Activated T-helper 1 cell treated with anti-CD3 and anti-CD28 coated beads, Interleukin-12 subunit alpha, Interleukin-12 subunit beta, Interleukin-2, Interleukin-4 antibody, amounts not matched to agents 30 ng/mL and 10 ng/mL and 1 ng/mL, durations not matched to agents 14 hours and 24 hours and 36 hours (primary cell): Measurements from ENCODE around the gene EHMT1. TPM values are rescaled to one million over a fixed set of nuclear protein-coding genes. Genes with fewer than 3 reads are reported as not detected.
A peak's percentile ranks its signal among the peaks of the same experiment; 100 is the strongest.

Experiments
- DNase-seq: peaks from one replicate; pipeline ENCODE4 v3.0.0; 2021; ENCODE audit warnings: low spot score
- H3K27ac Mint-ChIP-seq: one replicate; pipeline ENCODE4 v1.8.0; 2021; ENCODE audit warnings: mild to moderate bottlenecking, mixed read lengths
- H3K27me3 Mint-ChIP-seq: one replicate; pipeline ENCODE4 v1.8.0; 2022; ENCODE audit warnings: mild to moderate bottlenecking, moderate library complexity, mixed read lengths; ENCODE audit not compliant: insufficient read depth
- H3K36me3 Mint-ChIP-seq: one replicate; pipeline ENCODE4 v1.8.0; 2021; ENCODE audit warnings: low read depth, mixed read lengths
- H3K4me1 Mint-ChIP-seq: one replicate; pipeline ENCODE4 v1.8.0; 2021; ENCODE audit warnings: low read depth, mixed read lengths
- H3K4me3 Mint-ChIP-seq: one replicate; pipeline ENCODE4 v1.8.0; 2021; ENCODE audit warnings: mild to moderate bottlenecking, moderate library complexity, mixed read lengths
- H3K9me3 Mint-ChIP-seq: one replicate; pipeline ENCODE4 v1.8.0; 2021; ENCODE audit warnings: mixed read lengths
- intact Hi-C: fragments of 100-400 bp; cut with micrococcal nuclease; formaldehyde crosslinking; loops from one replicate; pipeline ENCODE4 v1.15.1; 2024
- total RNA-seq: library from RNA; stranded (reverse); gene quantifications from 2 replicates; pipeline ENCODE4 v1.2.3, GENCODE V29; 2022

EHMT1 gene
- total RNA-seq, 1 donor from 2014 or later, result 97.0 TPM

DNA sequence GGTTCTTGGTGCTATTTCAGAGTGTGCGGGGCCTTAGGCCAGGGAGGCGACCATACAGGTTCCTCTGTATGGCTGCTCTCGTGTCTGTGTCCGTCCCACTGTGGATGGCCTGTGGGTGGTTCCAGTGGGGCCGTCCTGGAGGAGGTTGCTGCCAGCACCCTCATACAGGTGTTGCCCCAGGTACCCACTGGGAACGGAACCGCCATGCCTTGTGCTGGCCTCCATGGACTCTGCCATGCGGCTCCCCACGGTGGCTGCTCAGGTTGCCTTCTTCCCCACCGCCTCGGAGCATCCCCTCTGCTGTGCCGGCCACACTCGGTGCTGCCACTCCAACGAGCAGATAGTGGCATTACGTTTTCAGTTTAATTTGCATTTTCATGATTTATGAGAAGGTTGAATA, 129.5 kb downstream of the EHMT1 start:
- intact Hi-C loops, result no loop called here
- Mint-ChIP-seq H3K36me3 (peaks cover 39% of the 10 kb centered on the region), H3K27me3 (no peaks in the 10 kb centered on the region), H3K4me3 (no peak overlapping the region), H3K27ac (peak overlapping the region; percentile 40), H3K4me1 (peaks cover 13% of the 10 kb centered on the region), H3K9me3 (no peaks in the 10 kb centered on the region)
- DNase-seq, result no peak

GRCh38 chr9:137748741-137749140, 129.9 kb downstream of the EHMT1 start:
- no peak for DNase-seq
- peaks cover 13% of the 10 kb centered on the region for H3K4me1 Mint-ChIP-seq
- H3K27ac Mint-ChIP-seq, result no peak overlapping the region
- H3K9me3 Mint-ChIP-seq, result peaks cover 2% of the 10 kb centered on the region
- H3K27me3 Mint-ChIP-seq, result no peaks in the 10 kb centered on the region
- H3K4me3 Mint-ChIP-seq, result no peak overlapping the region
- H3K36me3 Mint-ChIP-seq, result peaks cover 41% of the 10 kb centered on the region
- intact Hi-C loops, result no loop called here

- Mint-ChIP-seq H3K27me3 (no peaks in the 10 kb centered on the region), H3K36me3 (peaks cover 44% of the 10 kb centered on the region), H3K4me3 (no peak overlapping the region), H3K9me3 (peaks cover 5% of the 10 kb centered on the region), H3K27ac (no peak overlapping the region), H3K4me1 (peaks cover 13% of the 10 kb centered on the region)
- intact Hi-C loops, result no loop called here
- DNase-seq, result no peak
Measured at GRCh38 chr9:137749511-137749910, 130.7 kb downstream of the EHMT1 start.

- Mint-ChIP-seq H3K27ac (no peak overlapping the region), H3K9me3 (peaks cover 5% of the 10 kb centered on the region), H3K4me3 (no peak overlapping the region), H3K27me3 (no peaks in the 10 kb centered on the region), H3K36me3 (peaks cover 44% of the 10 kb centered on the region), H3K4me1 (peaks cover 8% of the 10 kb centered on the region)
- intact Hi-C loops, result no loop called here
- no peak for DNase-seq
Measured at GRCh38 chr9:137750007-137750406, 131.2 kb downstream of the EHMT1 start.

DNA sequence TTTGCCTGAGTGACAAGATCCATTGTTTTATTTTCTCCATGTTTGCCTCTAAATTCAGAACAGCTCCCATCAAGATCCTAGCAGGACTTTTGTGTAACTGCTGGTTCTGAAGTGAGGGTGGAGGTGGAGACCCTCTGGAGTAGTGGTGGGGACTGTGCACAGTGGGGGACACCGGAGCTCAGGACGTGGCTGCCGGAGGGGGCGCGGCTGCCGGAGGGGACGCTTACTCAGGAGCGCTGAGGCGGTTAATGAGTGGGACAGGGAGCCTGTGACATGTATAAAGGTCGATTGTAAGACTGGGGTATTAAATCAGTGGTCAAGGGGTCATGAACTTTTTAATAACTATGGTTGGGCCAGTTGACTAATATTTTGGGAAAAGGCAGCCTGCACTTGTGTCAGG, 131.8 kb downstream of the EHMT1 start:
- no peak for DNase-seq
- Mint-ChIP-seq H3K36me3 (peaks cover 50% of the 10 kb centered on the region), H3K27me3 (no peaks in the 10 kb centered on the region), H3K4me1 (peaks cover 6% of the 10 kb centered on the region), H3K4me3 (no peak overlapping the region), H3K27ac (no peak overlapping the region), H3K9me3 (peaks cover 11% of the 10 kb centered on the region)
- intact Hi-C loops, result no loop called here

DNA sequence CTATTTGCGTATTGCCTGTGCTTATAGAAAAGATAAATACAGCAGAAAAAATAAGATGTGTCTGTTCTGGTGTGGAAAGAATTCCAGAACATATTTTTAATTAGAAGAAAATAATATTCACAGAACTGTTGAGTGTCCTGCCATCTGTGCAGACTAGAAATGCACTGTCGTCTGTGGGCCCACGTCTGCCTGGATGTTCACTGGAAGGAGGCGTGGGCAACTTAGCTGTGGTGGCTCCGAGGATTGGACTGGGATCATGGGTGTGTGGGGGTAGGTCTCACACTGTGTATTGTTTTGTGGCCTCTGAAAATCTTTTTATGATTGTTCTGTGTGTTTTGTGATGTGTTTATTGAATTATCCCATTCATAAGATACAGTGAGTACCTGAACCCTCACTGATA, 132.8 kb downstream of the EHMT1 start:
- Mint-ChIP-seq H3K27ac (no peak overlapping the region), H3K9me3 (peaks cover 20% of the 10 kb centered on the region), H3K27me3 (no peaks in the 10 kb centered on the region), H3K4me1 (peaks cover 6% of the 10 kb centered on the region), H3K4me3 (no peak overlapping the region), H3K36me3 (peaks cover 60% of the 10 kb centered on the region)
- no peak for DNase-seq
- intact Hi-C loops, result no loop called here

- Mint-ChIP-seq H3K36me3 (peaks cover 59% of the 10 kb centered on the region), H3K4me3 (no peak overlapping the region), H3K9me3 (peaks cover 20% of the 10 kb centered on the region), H3K27me3 (no peaks in the 10 kb centered on the region), H3K4me1 (peaks cover 13% of the 10 kb centered on the region), H3K27ac (no peak overlapping the region)
- no peak for DNase-seq
- intact Hi-C loops, result no loop called here
Measured at GRCh38 chr9:137752426-137752825, 133.6 kb downstream of the EHMT1 start.

DNA sequence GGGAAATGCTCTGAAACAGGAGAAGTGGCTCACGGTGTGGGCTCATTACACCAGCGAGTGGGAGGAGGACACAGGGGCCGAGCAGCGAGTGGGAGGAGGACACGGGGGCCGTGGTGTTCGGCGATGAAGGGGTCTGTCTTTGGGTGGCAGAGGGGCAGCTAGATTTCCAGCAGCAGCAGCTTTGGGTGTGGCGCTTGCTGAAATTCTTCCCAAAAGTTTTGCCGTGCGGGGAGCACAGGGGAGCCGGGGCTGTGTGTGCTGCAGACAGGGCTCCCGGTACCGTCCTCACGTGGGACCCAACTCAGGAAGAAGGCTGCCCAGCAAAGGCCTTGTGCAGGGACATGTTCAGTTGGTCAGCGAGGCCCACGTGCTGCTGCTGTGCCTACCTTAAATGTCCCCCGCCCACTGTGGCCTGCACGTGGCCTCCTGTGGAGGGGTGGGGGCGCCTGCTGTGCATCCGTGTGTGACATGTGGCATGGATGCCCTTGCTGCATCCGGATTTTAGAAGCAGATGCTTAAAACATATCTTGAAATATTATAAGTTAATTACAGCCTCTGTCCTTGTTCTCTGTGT, 134.5 kb downstream of the EHMT1 start:
- Mint-ChIP-seq H3K36me3 (peaks cover 65% of the 10 kb centered on the region), H3K4me3 (no peak overlapping the region), H3K27ac (no peak overlapping the region), H3K27me3 (no peaks in the 10 kb centered on the region), H3K9me3 (peaks cover 20% of the 10 kb centered on the region), H3K4me1 (peaks cover 22% of the 10 kb centered on the region)
- intact Hi-C loops, result no loop called here
- no peak for DNase-seq

DNA sequence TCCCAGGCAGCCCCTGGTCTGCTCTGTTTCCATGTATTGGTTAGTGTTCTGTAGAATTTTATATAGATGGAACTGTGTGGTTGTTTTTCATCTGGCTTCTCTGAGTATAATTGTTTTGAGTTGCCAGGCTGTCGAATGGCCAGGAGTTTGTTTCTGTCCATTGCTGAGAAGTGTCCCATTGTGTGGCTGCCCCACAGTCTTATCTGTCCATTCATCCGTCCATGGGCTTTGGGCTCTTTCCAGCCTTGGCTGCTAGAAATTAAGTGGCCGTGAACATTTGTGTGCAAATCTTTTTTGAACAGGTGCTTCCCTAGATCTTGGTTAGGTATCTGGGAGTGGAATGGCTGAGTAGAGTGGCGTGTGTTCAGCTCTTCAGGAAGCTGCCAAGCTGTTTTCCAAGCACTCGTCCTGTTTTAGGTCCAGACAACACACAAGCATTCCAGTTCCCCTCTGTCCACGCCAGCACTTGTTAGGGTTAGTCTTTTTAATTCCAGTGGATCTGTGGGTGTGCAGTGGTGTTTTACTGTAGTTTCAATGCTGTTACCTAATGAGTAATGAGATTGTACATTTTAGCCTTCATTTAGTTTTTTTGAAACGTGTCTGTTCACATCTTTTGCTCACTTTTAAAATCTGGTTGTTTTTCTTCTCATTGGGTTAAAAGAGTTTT, 136.6 kb downstream of the EHMT1 start:
- DNase-seq, result no peak
- H3K9me3 Mint-ChIP-seq, result peaks cover 20% of the 10 kb centered on the region
- H3K4me3 Mint-ChIP-seq, result no peak overlapping the region
- intact Hi-C loops, result no loop called here
- H3K4me1 Mint-ChIP-seq, result peaks cover 34% of the 10 kb centered on the region
- no peak overlapping the region for H3K27ac Mint-ChIP-seq
- no peaks in the 10 kb centered on the region for H3K27me3 Mint-ChIP-seq
- H3K36me3 Mint-ChIP-seq, result peaks cover 82% of the 10 kb centered on the region

DNA sequence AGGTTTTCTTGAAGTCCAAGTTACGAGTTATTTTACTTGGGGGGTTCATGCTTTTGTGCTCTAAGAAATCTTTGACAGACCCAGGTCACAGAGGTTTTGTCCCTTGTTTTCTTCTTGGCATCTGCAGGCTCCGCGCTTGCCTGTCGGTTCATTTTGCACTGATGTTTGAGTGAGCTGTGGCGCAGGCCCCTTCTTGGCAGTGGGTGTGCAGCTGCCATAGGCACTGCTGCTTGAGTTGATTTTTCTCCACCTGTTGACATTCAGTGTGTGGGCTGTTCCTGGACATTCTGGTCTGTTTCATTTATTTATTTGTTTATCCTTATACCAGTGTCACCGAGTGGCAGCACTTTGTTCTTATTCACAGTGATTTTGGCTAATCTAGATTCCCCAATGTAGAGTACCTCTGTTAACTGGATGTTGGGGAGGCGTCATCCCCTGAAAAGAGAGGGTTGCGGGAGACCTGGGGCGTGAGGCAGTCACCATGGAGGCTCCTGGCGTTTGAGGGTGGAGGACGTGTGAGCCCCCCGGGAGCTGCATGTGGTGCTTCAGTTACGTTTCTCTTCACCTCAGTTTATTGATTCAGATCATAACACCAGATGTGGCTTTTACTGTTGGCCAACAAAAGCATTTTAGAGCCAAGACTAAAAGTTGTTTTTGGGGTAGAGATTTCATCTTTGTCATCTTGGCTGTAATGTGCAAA, 137.4 kb downstream of the EHMT1 start:
- H3K27me3 Mint-ChIP-seq, result no peaks in the 10 kb centered on the region
- H3K4me3 Mint-ChIP-seq, result no peak overlapping the region
- peaks cover 34% of the 10 kb centered on the region for H3K4me1 Mint-ChIP-seq
- intact Hi-C loops, result no loop called here
- H3K36me3 Mint-ChIP-seq, result peaks cover 84% of the 10 kb centered on the region
- H3K27ac Mint-ChIP-seq, result peak overlapping the region; percentile 13
- peaks cover 20% of the 10 kb centered on the region for H3K9me3 Mint-ChIP-seq
- DNase-seq, result no peak

GRCh38 chr9:137757139-137757538, 138.3 kb downstream of the EHMT1 start:
- H3K4me1 Mint-ChIP-seq, result peaks cover 38% of the 10 kb centered on the region
- intact Hi-C loops, result no loop called here
- H3K9me3 Mint-ChIP-seq, result peaks cover 20% of the 10 kb centered on the region
- H3K27ac Mint-ChIP-seq, result no peak overlapping the region
- no peaks in the 10 kb centered on the region for H3K27me3 Mint-ChIP-seq
- H3K36me3 Mint-ChIP-seq, result peaks cover 82% of the 10 kb centered on the region
- H3K4me3 Mint-ChIP-seq, result no peak overlapping the region
- no peak for DNase-seq

- intact Hi-C loops, result no loop called here
- H3K9me3 Mint-ChIP-seq, result peaks cover 20% of the 10 kb centered on the region
- peak overlapping the region; percentile 44 for H3K27ac Mint-ChIP-seq
- no peak for DNase-seq
- peaks cover 81% of the 10 kb centered on the region for H3K36me3 Mint-ChIP-seq
- no peak overlapping the region for H3K4me3 Mint-ChIP-seq
- H3K4me1 Mint-ChIP-seq, result peaks cover 43% of the 10 kb centered on the region
- H3K27me3 Mint-ChIP-seq, result no peaks in the 10 kb centered on the region
Measured at GRCh38 chr9:137757613-137758029, 138.8 kb downstream of the EHMT1 start.

DNA sequence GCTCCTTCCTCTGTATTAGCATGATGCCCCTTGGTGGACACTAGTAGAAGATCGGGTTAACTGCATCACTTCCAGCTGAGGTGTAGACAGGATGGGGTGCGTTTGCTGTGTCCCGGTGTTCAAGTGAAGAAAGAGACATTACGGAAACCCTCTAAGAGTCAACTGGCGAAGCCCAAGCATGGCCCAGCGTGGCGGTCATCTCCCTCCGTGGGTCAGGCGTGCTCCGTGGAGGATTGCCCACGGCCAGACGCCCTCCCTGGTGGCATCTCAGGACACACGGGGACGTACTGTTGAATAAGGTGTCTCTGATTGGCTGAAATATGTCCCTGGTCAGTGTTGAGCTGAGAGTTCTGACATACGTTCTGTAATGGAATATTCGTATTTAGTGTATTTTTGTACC, 139.3 kb downstream of the EHMT1 start:
- H3K4me3 Mint-ChIP-seq, result no peak overlapping the region
- peaks cover 20% of the 10 kb centered on the region for H3K9me3 Mint-ChIP-seq
- intact Hi-C loops, result no loop called here
- H3K36me3 Mint-ChIP-seq, result peaks cover 81% of the 10 kb centered on the region
- H3K27ac Mint-ChIP-seq, result peak overlapping the region; percentile 44
- peaks cover 43% of the 10 kb centered on the region for H3K4me1 Mint-ChIP-seq
- no peak for DNase-seq
- H3K27me3 Mint-ChIP-seq, result no peaks in the 10 kb centered on the region
